CD14-positive monocyte (primary cell): Measurements from ENCODE around the gene MECR. TPM values are rescaled to one million over a fixed set of nuclear protein-coding genes. Genes with fewer than 3 reads are reported as not detected.

Experiments used
- DNase-seq, 3 donors: peaks; one replicate each; pipeline ENCODE4 v3.0.0-alpha.2; 2011 to 2022
- H2AFZ ChIP-seq: 2 replicates; pipeline ENCODE4 v1.6.0; 2012; ENCODE audit warnings: mild to moderate bottlenecking, low read depth, low read length, inconsistent platforms; ENCODE audit not compliant: insufficient read depth, poor library complexity, severe bottlenecking
- H3K27ac ChIP-seq, 2 donors: 1 replicate in 1 of 2; 2 replicates in 1 of 2; pipeline ENCODE4 v1.5.1; 2012 to 2013; ENCODE audit warnings: low read length in 2 of 2, control low read depth in 1 of 2, inconsistent platforms in 1 of 2, low read depth in 1 of 2, mild to moderate bottlenecking in 1 of 2
- H3K27me3 ChIP-seq, 2 donors: one replicate each; pipeline versions ENCODE4 v1.6.0 to v1.6.1; 2011 to 2013; ENCODE audit warnings: low read length in 2 of 2; ENCODE audit not compliant: control insufficient read depth in 2 of 2, insufficient read depth in 2 of 2
- H3K36me3 ChIP-seq, 2 donors: replicated peaks in 1 of 2; 1 replicate in 1 of 2; 2 replicates in 1 of 2; pipeline versions ENCODE4 v1.5.1 to v1.6.1; 2012 to 2013; ENCODE audit warnings: low read length in 2 of 2, control low read depth in 1 of 2, inconsistent platforms in 1 of 2, mild to moderate bottlenecking in 1 of 2; ENCODE audit not compliant: insufficient read depth in 2 of 2, control insufficient read depth in 1 of 2
- H3K4me1 ChIP-seq, 2 donors: 1 replicate in 1 of 2; 2 replicates in 1 of 2; pipeline versions ENCODE4 v1.5.1 to v1.6.1; 2012 to 2013; ENCODE audit warnings: low read length in 2 of 2, control low read depth in 1 of 2, inconsistent platforms in 1 of 2, mild to moderate bottlenecking in 1 of 2, moderate library complexity in 1 of 2; ENCODE audit not compliant: insufficient read depth in 2 of 2, control insufficient read depth in 1 of 2
- H3K4me2 ChIP-seq: replicated peaks from 2 replicates; pipeline ENCODE3; 2012; ENCODE audit warnings: low read length, moderate library complexity, mild to moderate bottlenecking; ENCODE audit not compliant: poor library complexity, severe bottlenecking; ENCODE audit errors: extremely low read depth
- H3K4me3 ChIP-seq, 3 experiments: fragments of 200-600 bp in 1 of 3; sonication (generic) in 1 of 3; replicated peaks in 1 of 3; 1 replicate in 2 of 3; 2 replicates in 1 of 3; pipeline ENCODE4 v1.5.1; 2011 to 2013; ENCODE audit warnings: low read length in 3 of 3, mild to moderate bottlenecking in 3 of 3, control low read depth in 2 of 3, low read depth in 2 of 3, inconsistent platforms in 1 of 3, moderate library complexity in 1 of 3
- H3K79me2 ChIP-seq: 2 replicates; pipeline ENCODE4 v1.6.0; 2012; ENCODE audit warnings: mild to moderate bottlenecking, control low read depth, inconsistent platforms, low read length, moderate library complexity; ENCODE audit not compliant: insufficient read depth
- H3K9ac ChIP-seq: 2 replicates; pipeline ENCODE4 v1.6.0; 2017; ENCODE audit warnings: low read length, mild to moderate bottlenecking; ENCODE audit not compliant: insufficient read depth, poor library complexity, severe bottlenecking
- H3K9me3 ChIP-seq, 2 donors: replicated peaks in 1 of 2; 1 replicate in 1 of 2; 2 replicates in 1 of 2; pipeline versions ENCODE4 v1.5.1 to v1.6.1; 2012 to 2013; ENCODE audit warnings: low read length in 2 of 2, control low read depth in 1 of 2; ENCODE audit not compliant: control insufficient read depth in 1 of 2, insufficient read depth in 1 of 2
- H4K20me1 ChIP-seq: 2 replicates; pipeline ENCODE4 v1.6.0; 2012; ENCODE audit warnings: mild to moderate bottlenecking, low read length, control low read depth, moderate library complexity; ENCODE audit not compliant: insufficient read depth
- H3K27ac Mint-ChIP-seq, 7 donors: one replicate each; pipeline ENCODE4 v1.8.0; 2020; ENCODE audit warnings: mild to moderate bottlenecking in 7 of 7, mixed read lengths in 7 of 7, moderate library complexity in 6 of 7, inconsistent platforms in 2 of 7
- H3K27me3 Mint-ChIP-seq, 3 donors: one replicate each; pipeline ENCODE4 v1.8.0; 2021 to 2022; ENCODE audit warnings: low read depth in 3 of 3, mild to moderate bottlenecking in 3 of 3, mixed read lengths in 3 of 3, moderate library complexity in 3 of 3, inconsistent platforms in 1 of 3
- H3K36me3 Mint-ChIP-seq, 2 donors: one replicate each; pipeline ENCODE4 v1.8.0; 2020; ENCODE audit warnings: mixed read lengths in 2 of 2, inconsistent platforms in 1 of 2, mild to moderate bottlenecking in 1 of 2
- H3K4me1 Mint-ChIP-seq: one replicate; pipeline ENCODE4 v1.8.0; 2020; ENCODE audit warnings: mild to moderate bottlenecking, mixed read lengths
- H3K4me3 Mint-ChIP-seq, 2 donors: one replicate each; pipeline ENCODE4 v1.8.0; 2020; ENCODE audit warnings: mild to moderate bottlenecking in 2 of 2, mixed read lengths in 2 of 2, moderate library complexity in 1 of 2
- H3K9me3 Mint-ChIP-seq, 7 donors: one replicate each; pipeline ENCODE4 v1.8.0; 2020 to 2022; ENCODE audit warnings: mixed read lengths in 7 of 7, mild to moderate bottlenecking in 6 of 7, moderate library complexity in 6 of 7, inconsistent platforms in 2 of 7
- WGBS: methylation state at CpG from one replicate; pipeline ENCODE4 v1.1.5; 2013; ENCODE audit warnings: missing lambda C conversion rate; ENCODE audit not compliant: insufficient coverage; 5-methylcytosine and 5-hydroxymethylcytosine counted together
- intact Hi-C, 2 donors: fragments of 100-400 bp; cut with micrococcal nuclease; formaldehyde crosslinking; loops; one replicate each; pipeline versions ENCODE4 v1.15.0 to v1.15.1; 2023
- polyA plus RNA-seq, 3 donors: library from polyadenylated mRNA; depleted of rRNA in 1 of 3; unstranded in 2 of 3; stranded (reverse) in 1 of 3; fragments of 300-500 nt in 2 of 3; fragments of >200 nt in 1 of 3; fragmentation: Illumina TruSeq in 2 of 3; gene quantifications; 1 replicate in 2 of 3; 2 replicates in 1 of 3; pipeline ENCODE4 v1.2.3, GENCODE V29; 2012 to 2021
- TF ChIP-seq, protein P1 (sequence below): fragments of 200-600 bp; IDR thresholded peaks from one replicate; pipeline ENCODE4 v1.8.0; 2022; ENCODE audit warnings: antibody characterized with exemption, mild to moderate bottlenecking

Gene MECR
- polyA plus RNA-seq, 3 donors: 6.3 to 8.5 (median 7.5) TPM

GRCh38 chr1:29167904-29168303 lies 62.8 kb downstream of the MECR start:
- Mint-ChIP-seq H3K36me3 (peaks cover 51 to 77% of the 10 kb centered on the region in 2 donors), H3K9me3 (no peaks in the 10 kb centered on the region), H3K4me3 (no peak overlapping the region), H3K27me3 (no peaks in the 10 kb centered on the region), H3K4me1 (peaks cover 29% of the 10 kb centered on the region), H3K27ac (no peak overlapping the region)
- Histone ChIP-seq H4K20me1 (peaks cover 100% of the 10 kb centered on the region), H3K27me3 (no peaks in the 10 kb centered on the region), H3K36me3 (peaks cover 48 to 93% of the 10 kb centered on the region in 2 donors), H3K79me2 (peaks cover 100% of the 10 kb centered on the region), H2AFZ (no peak overlapping the region), H3K4me2 (no peak overlapping the region), H3K4me1 (peaks cover 6 to 15% of the 10 kb centered on the region in 2 donors), H3K9me3 (no peaks in the 10 kb centered on the region), H3K27ac (no peak overlapping the region), H3K9ac (no peak overlapping the region), H3K4me3 (no peak overlapping the region)
- WGBS: 97% methylated on average over 7 of the region's 9 CpGs
- DNase-seq: no peak
- intact Hi-C loops: no loop called here
- TF ChIP-seq, protein P1, sequence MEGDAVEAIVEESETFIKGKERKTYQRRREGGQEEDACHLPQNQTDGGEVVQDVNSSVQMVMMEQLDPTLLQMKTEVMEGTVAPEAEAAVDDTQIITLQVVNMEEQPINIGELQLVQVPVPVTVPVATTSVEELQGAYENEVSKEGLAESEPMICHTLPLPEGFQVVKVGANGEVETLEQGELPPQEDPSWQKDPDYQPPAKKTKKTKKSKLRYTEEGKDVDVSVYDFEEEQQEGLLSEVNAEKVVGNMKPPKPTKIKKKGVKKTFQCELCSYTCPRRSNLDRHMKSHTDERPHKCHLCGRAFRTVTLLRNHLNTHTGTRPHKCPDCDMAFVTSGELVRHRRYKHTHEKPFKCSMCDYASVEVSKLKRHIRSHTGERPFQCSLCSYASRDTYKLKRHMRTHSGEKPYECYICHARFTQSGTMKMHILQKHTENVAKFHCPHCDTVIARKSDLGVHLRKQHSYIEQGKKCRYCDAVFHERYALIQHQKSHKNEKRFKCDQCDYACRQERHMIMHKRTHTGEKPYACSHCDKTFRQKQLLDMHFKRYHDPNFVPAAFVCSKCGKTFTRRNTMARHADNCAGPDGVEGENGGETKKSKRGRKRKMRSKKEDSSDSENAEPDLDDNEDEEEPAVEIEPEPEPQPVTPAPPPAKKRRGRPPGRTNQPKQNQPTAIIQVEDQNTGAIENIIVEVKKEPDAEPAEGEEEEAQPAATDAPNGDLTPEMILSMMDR: no peak

DNA sequence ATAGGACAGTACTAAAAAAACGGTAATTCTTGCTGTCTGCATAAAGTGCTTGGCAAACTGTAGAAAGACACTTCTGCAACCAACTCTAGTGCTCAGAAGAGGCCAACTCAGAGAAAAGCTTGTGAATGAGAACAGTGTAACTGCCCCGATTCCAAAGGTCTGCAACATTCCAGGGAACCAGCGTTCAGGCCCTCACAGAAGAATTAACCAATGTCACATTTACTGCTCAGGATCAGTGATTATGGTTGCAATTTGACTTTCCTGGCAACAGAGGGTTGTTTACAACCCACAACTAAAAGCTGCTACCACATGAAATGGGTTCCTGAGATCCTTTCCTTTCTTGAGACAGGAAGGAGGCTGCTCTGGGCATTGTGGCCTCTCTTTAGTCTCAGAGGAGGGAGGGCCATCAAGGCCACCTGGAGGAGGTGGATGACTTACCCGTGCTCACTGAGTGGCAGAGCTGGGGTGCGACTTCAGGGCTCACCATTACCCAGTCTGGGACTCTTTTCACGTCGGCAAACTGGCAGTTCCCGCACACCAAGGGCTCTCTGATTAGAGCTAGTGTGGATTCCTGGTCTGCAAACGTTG lies 64.3 kb downstream of the MECR start:
- Histone ChIP-seq H2AFZ (no peak overlapping the region), H3K27ac (peak overlapping the region in 1 of 2 donors; percentile 17), H3K9me3 (no peaks in the 10 kb centered on the region), H3K9ac (no peak overlapping the region), H3K4me3 (no peak overlapping the region), H3K79me2 (peaks cover 100% of the 10 kb centered on the region), H3K27me3 (no peaks in the 10 kb centered on the region), H3K36me3 (peaks cover 54 to 96% of the 10 kb centered on the region in 2 donors), H4K20me1 (peaks cover 100% of the 10 kb centered on the region), H3K4me1 (peaks cover 6 to 15% of the 10 kb centered on the region in 2 donors), H3K4me2 (no peak overlapping the region)
- Mint-ChIP-seq H3K27me3 (no peaks in the 10 kb centered on the region), H3K36me3 (peaks cover 47 to 71% of the 10 kb centered on the region in 2 donors), H3K27ac (peak overlapping the region in 2 of 7 donors; percentile 14 to 38), H3K9me3 (no peaks in the 10 kb centered on the region), H3K4me1 (peaks cover 21% of the 10 kb centered on the region), H3K4me3 (no peak overlapping the region)
- no peak for DNase-seq
- TF ChIP-seq, protein P1: no peak
- 96% methylated on average over 6 of the region's 9 CpGs for WGBS
- intact Hi-C loops: no loop called here
